HepG2 (cell line): ENCODE data around the gene FAM222B.

ENCODE experiments used
- FOXK1 ChIP-seq: sonication (generic); formaldehyde crosslinking; IDR thresholded peaks from 2 replicates; pipeline ENCODE4 v1.4.0; 2020; ENCODE audit warnings: low read depth, missing genetic modification reagents, borderline replicate concordance
- GABPA ChIP-seq, 2 experiments: IDR thresholded peaks; 2 replicates each; pipeline ENCODE4 v1.6.1; 2011 to 2016; ENCODE audit warnings: low read depth in 2 of 2, low read length in 1 of 2, missing biosample characterization in 1 of 2, missing genetic modification characterization in 1 of 2
- GTF2F1 ChIP-seq: fragments of 150-350 bp; IDR thresholded peaks from 2 replicates; pipeline ENCODE4 v1.6.1; 2014; ENCODE audit warnings: low read length
- KLF12 ChIP-seq: sonication (generic); formaldehyde crosslinking; IDR thresholded peaks from 2 replicates; pipeline ENCODE4 v1.4.0; 2020; ENCODE audit warnings: missing genetic modification reagents, borderline replicate concordance
- MAZ ChIP-seq, 2 experiments: sonication (generic) in 1 of 2; formaldehyde crosslinking in 1 of 2; IDR thresholded peaks; 2 replicates each; pipeline versions ENCODE4 v1.5.0 to v1.6.1; 2012 to 2020; ENCODE audit warnings: low read depth in 2 of 2, mild to moderate bottlenecking in 2 of 2, borderline replicate concordance in 1 of 2, improper control_type of control experiment in 1 of 2, low read length in 1 of 2, missing genetic modification reagents in 1 of 2, moderate library complexity in 1 of 2
- NCOR1 ChIP-seq: fragments of 200-600 bp; sonication (generic); IDR thresholded peaks from 2 replicates; pipeline ENCODE4 v1.7.0; 2017; ENCODE audit warnings: antibody characterized with exemption, low read length, borderline replicate concordance
- POLR2AphosphoS2 ChIP-seq: IDR thresholded peaks from 2 replicates; pipeline ENCODE4 v1.6.1; 2011; ENCODE audit warnings: low read depth, low read length, improper control_type of control experiment
- ZBTB20 ChIP-seq: sonication (generic); formaldehyde crosslinking; IDR thresholded peaks from 2 replicates; pipeline ENCODE4 v1.8.1; 2023; ENCODE audit warnings: missing genetic modification reagents, low read depth, mild to moderate bottlenecking, borderline replicate concordance
- TF ChIP-seq, protein P1 (sequence below): IDR thresholded peaks from 2 replicates; pipeline ENCODE4 v1.6.1; 2016; ENCODE audit warnings: missing compliant biosample characterization, missing genetic modification reagents, borderline replicate concordance
- TF ChIP-seq, protein P2 (sequence below): sonication (generic); IDR thresholded peaks from 2 replicates; pipeline ENCODE4 v1.6.1; 2016; ENCODE audit warnings: low read depth, borderline replicate concordance
- TF ChIP-seq, protein P3 (sequence below), 2 experiments: sonication (generic) in 1 of 2; formaldehyde crosslinking in 1 of 2; IDR thresholded peaks; 2 replicates each; pipeline versions ENCODE4 v1.5.1 to v1.6.1; 2011 to 2020; ENCODE audit warnings: borderline replicate concordance in 1 of 2, low read depth in 1 of 2, low read length in 1 of 2, mild to moderate bottlenecking in 1 of 2, missing genetic modification reagents in 1 of 2, moderate library complexity in 1 of 2

DNA sequence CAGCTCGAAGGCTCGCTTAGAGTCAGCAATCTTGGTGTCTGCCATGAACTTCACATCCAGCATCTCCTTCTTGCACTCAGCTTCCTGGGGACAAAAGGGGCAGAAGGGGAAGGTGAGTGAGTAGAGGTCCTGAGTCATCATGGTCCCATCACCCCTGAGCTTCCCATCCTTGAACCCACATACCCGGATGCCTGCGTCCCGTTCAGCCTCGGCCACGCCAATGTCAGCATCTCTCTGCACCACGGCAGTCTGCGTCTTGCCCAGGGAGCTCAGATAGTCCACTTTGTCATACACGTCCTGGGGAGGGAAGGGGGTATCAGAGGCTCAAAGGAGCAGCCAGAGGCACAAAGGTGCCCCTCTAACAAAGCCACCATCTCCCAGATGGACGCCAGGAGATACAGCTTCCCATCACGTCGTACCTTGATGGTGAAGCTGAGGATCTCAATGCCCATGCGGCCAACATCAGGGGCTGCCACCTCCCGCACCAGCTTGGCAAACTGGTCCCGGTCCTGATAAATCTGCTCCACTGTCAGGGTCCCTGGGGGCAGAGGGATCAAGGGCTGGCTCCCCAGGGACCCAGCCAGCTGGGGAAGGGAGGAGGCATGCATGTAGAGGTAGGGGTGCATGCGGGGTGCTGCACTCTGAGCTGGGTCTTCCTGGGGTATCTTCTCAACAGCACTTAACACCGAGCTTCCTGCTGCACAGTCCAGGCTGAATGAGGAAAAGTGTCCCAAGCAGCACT is 39.7 kb upstream of the FAM222B start:
- no peak for TF ChIP-seq NCOR1
- TF ChIP-seq, protein P1, sequence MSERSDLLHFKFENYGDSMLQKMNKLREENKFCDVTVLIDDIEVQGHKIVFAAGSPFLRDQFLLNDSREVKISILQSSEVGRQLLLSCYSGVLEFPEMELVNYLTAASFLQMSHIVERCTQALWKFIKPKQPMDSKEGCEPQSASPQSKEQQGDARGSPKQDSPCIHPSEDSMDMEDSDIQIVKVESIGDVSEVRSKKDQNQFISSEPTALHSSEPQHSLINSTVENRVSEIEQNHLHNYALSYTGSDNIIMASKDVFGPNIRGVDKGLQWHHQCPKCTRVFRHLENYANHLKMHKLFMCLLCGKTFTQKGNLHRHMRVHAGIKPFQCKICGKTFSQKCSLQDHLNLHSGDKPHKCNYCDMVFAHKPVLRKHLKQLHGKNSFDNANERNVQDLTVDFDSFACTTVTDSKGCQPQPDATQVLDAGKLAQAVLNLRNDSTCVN (CRISPR knock-in tag) = no peak
- no peak for TF ChIP-seq GTF2F1
- no peak for TF ChIP-seq ZBTB20 (CRISPR knock-in tag)
- TF ChIP-seq FOXK1 = no peak
- TF ChIP-seq, protein P2, sequence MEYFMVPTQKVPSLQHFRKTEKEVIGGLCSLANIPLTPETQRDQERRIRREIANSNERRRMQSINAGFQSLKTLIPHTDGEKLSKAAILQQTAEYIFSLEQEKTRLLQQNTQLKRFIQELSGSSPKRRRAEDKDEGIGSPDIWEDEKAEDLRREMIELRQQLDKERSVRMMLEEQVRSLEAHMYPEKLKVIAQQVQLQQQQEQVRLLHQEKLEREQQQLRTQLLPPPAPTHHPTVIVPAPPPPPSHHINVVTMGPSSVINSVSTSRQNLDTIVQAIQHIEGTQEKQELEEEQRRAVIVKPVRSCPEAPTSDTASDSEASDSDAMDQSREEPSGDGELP = no peak
- no peak for TF ChIP-seq POLR2AphosphoS2
- no peak for TF ChIP-seq GABPA (IDR thresholded peaks at IDR 0.05; ENCODE audit: low read depth, low read length)
- TF ChIP-seq GABPA (CRISPR knock-in tag; IDR thresholded peaks at IDR 0.05; ENCODE audit: low read depth) = no peak
- no peak for TF ChIP-seq KLF12 (CRISPR knock-in tag)
- TF ChIP-seq, protein P3, sequence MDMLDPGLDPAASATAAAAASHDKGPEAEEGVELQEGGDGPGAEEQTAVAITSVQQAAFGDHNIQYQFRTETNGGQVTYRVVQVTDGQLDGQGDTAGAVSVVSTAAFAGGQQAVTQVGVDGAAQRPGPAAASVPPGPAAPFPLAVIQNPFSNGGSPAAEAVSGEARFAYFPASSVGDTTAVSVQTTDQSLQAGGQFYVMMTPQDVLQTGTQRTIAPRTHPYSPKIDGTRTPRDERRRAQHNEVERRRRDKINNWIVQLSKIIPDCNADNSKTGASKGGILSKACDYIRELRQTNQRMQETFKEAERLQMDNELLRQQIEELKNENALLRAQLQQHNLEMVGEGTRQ (IDR thresholded peaks at IDR 0.05; ENCODE audit: low read depth, low read length) = no peak
- TF ChIP-seq, protein P3 (CRISPR knock-in tag; IDR thresholded peaks at IDR 0.05; ENCODE audit: borderline replicate concordance) = no peak
- TF ChIP-seq MAZ (IDR thresholded peaks at IDR 0.05; ENCODE audit: borderline replicate concordance, low read depth, low read length) = no peak
- no peak for TF ChIP-seq MAZ (CRISPR knock-in tag; IDR thresholded peaks at IDR 0.05; ENCODE audit: low read depth)
